Liver (tissue), 9 donors: Measurements from ENCODE around the gene PARP12. TPM values are rescaled to one million over a fixed set of nuclear protein-coding genes. Genes with fewer than 3 reads are reported as not detected.

Source experiments
- DNase-seq: peaks from one replicate; pipeline ENCODE4 v3.0.0-alpha.2; 2017; ENCODE audit warnings: low spot score
- H3K27ac ChIP-seq, 2 donors: one replicate each; pipeline ENCODE4 v1.7.0; 2013; ENCODE audit warnings: inconsistent platforms in 2 of 2, low read length in 2 of 2, control low read depth in 1 of 2, low read depth in 1 of 2, mild to moderate bottlenecking in 1 of 2
- H3K27me3 ChIP-seq, 4 donors: one replicate each; pipeline versions ENCODE4 v1.6.1 to v1.7.0; 2013; ENCODE audit warnings: low read length in 3 of 4, inconsistent platforms in 1 of 4, mild to moderate bottlenecking in 1 of 4, moderate library complexity in 1 of 4; ENCODE audit not compliant: control insufficient read depth in 4 of 4, insufficient read depth in 4 of 4
- H3K36me3 ChIP-seq, 4 donors: one replicate each; pipeline versions ENCODE4 v1.6.1 to v1.7.0; 2013; ENCODE audit warnings: low read length in 3 of 4, mild to moderate bottlenecking in 3 of 4, low read depth in 1 of 4, moderate library complexity in 1 of 4; ENCODE audit not compliant: control insufficient read depth in 4 of 4, insufficient read depth in 3 of 4
- H3K4me1 ChIP-seq, 4 donors: one replicate each; pipeline versions ENCODE4 v1.6.1 to v1.7.0; 2013; ENCODE audit warnings: low read length in 3 of 4, mild to moderate bottlenecking in 3 of 4, moderate library complexity in 1 of 4; ENCODE audit not compliant: control insufficient read depth in 4 of 4, insufficient read depth in 4 of 4
- H3K4me3 ChIP-seq, 3 donors: one replicate each; pipeline versions ENCODE4 v1.6.1 to v1.7.0; 2013; ENCODE audit warnings: low read length in 3 of 3, control low read depth in 1 of 3, low read depth in 1 of 3, mild to moderate bottlenecking in 1 of 3
- H3K9ac ChIP-seq, 2 donors: one replicate each; pipeline ENCODE4 v1.7.0; 2013; ENCODE audit warnings: low read length in 2 of 2, mild to moderate bottlenecking in 2 of 2, moderate library complexity in 2 of 2, control low read depth in 1 of 2, low read depth in 1 of 2
- H3K9me3 ChIP-seq, 4 donors: one replicate each; pipeline versions ENCODE4 v1.6.1 to v1.7.0; 2013; ENCODE audit warnings: low read length in 3 of 4; ENCODE audit not compliant: control insufficient read depth in 4 of 4
- ATF3 ChIP-seq: IDR thresholded peaks from 2 replicates; pipeline ENCODE4 v1.6.1; 2016; ENCODE audit warnings: antibody characterized with exemption
- FOXA1 ChIP-seq: IDR thresholded peaks from 2 replicates; pipeline ENCODE4 v1.6.1; 2016; ENCODE audit warnings: antibody characterized with exemption
- FOXA2 ChIP-seq: IDR thresholded peaks from 2 replicates; pipeline ENCODE4 v1.6.1; 2016; ENCODE audit warnings: antibody characterized with exemption
- GABPA ChIP-seq, 2 donors: IDR thresholded peaks in 1 of 2; conservative IDR thresholded peaks in 1 of 2; 2 replicates each; pipeline ENCODE4 v1.6.1; 2016; ENCODE audit warnings: antibody characterized with exemption in 2 of 2, mild to moderate bottlenecking in 1 of 2, moderate library complexity in 1 of 2
- HNF4A ChIP-seq, 2 donors: conservative IDR thresholded peaks; 2 replicates each; pipeline ENCODE4 v1.6.1; 2016; ENCODE audit warnings: antibody characterized with exemption in 2 of 2, mild to moderate bottlenecking in 2 of 2
- SP1 ChIP-seq: IDR thresholded peaks from 2 replicates; pipeline ENCODE4 v1.6.1; 2018; ENCODE audit warnings: antibody characterized with exemption, mild to moderate bottlenecking
- TAF1 ChIP-seq: conservative IDR thresholded peaks from 2 replicates; pipeline ENCODE4 v1.6.1; 2016; ENCODE audit warnings: antibody characterized with exemption, mild to moderate bottlenecking
- YY1 ChIP-seq: IDR thresholded peaks from 2 replicates; pipeline ENCODE4 v1.6.1; 2016; ENCODE audit warnings: antibody characterized with exemption, mild to moderate bottlenecking
- WGBS: extraction: QIAGEN DNeasy Blood & Tissue Kit; methylation state at CpG from one replicate; pipeline ENCODE4 v1.1.7; 2013; 5-methylcytosine and 5-hydroxymethylcytosine counted together
- polyA plus RNA-seq, 2 donors: library from polyadenylated mRNA; stranded (reverse) in 1 of 2; unstranded in 1 of 2; fragments of 200-250 nt in 1 of 2; fragments of >200 nt in 1 of 2; fragmentation: Nextera tagmentation in 1 of 2; extraction: Ambion mirVana in 1 of 2; gene quantifications; one replicate each; pipeline versions ENCODE4 v1.2.1 to v1.2.3, GENCODE V29; 2013 to 2015
- total RNA-seq, 2 donors: library from RNA; depleted of rRNA; stranded (reverse); fragments of >200 nt; gene quantifications; one replicate each; pipeline ENCODE4 v1.2.3, GENCODE V29; 2014
- TF ChIP-seq, protein P1 (sequence below): fragments of 150-350 bp; IDR thresholded peaks from 2 replicates; pipeline ENCODE4 v1.5.1; 2017; ENCODE audit warnings: improper control_type of control experiment, low read depth, low read length; ENCODE audit not compliant: missing input control
- TF ChIP-seq, protein P2 (sequence below): IDR thresholded peaks from 2 replicates; pipeline ENCODE4 v1.6.1; 2016; ENCODE audit warnings: antibody characterized with exemption
- TF ChIP-seq, protein P3 (sequence below): IDR thresholded peaks from 2 replicates; pipeline ENCODE4 v1.6.1; 2016; ENCODE audit warnings: antibody characterized with exemption, mild to moderate bottlenecking
- TF ChIP-seq, protein P4 (sequence below): IDR thresholded peaks from 2 replicates; pipeline ENCODE4 v1.6.1; 2016; ENCODE audit warnings: antibody characterized with exemption
- donor health status: healthy.
- donor health status: healthy.
- donor health status: healthy.
- donor health status: healthy.
- donor health status: healthy.

PARP12 gene
- total and polyA plus RNA-seq, 4 donors: 13.3 to 32.7 (median 19.8) TPM

GRCh38 chr7:139989366-139990141 lies 73.2 kb downstream of the PARP12 start:
- H3K27me3 ChIP-seq: no peaks in the 10 kb centered on the region
- no peaks in the 10 kb centered on the region for H3K9me3 ChIP-seq
- H3K27ac ChIP-seq: no peak overlapping the region
- no peak for DNase-seq
- no peaks in the 10 kb centered on the region for H3K36me3 ChIP-seq
- no peaks in the 10 kb centered on the region for H3K4me1 ChIP-seq
- H3K9ac ChIP-seq: no peak overlapping the region
- 85% methylated on average over 12 of the region's 12 CpGs for WGBS
- no peak overlapping the region for H3K4me3 ChIP-seq
- TF ChIP-seq, protein P1, sequence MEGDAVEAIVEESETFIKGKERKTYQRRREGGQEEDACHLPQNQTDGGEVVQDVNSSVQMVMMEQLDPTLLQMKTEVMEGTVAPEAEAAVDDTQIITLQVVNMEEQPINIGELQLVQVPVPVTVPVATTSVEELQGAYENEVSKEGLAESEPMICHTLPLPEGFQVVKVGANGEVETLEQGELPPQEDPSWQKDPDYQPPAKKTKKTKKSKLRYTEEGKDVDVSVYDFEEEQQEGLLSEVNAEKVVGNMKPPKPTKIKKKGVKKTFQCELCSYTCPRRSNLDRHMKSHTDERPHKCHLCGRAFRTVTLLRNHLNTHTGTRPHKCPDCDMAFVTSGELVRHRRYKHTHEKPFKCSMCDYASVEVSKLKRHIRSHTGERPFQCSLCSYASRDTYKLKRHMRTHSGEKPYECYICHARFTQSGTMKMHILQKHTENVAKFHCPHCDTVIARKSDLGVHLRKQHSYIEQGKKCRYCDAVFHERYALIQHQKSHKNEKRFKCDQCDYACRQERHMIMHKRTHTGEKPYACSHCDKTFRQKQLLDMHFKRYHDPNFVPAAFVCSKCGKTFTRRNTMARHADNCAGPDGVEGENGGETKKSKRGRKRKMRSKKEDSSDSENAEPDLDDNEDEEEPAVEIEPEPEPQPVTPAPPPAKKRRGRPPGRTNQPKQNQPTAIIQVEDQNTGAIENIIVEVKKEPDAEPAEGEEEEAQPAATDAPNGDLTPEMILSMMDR: no peak
- TF ChIP-seq, protein P2, sequence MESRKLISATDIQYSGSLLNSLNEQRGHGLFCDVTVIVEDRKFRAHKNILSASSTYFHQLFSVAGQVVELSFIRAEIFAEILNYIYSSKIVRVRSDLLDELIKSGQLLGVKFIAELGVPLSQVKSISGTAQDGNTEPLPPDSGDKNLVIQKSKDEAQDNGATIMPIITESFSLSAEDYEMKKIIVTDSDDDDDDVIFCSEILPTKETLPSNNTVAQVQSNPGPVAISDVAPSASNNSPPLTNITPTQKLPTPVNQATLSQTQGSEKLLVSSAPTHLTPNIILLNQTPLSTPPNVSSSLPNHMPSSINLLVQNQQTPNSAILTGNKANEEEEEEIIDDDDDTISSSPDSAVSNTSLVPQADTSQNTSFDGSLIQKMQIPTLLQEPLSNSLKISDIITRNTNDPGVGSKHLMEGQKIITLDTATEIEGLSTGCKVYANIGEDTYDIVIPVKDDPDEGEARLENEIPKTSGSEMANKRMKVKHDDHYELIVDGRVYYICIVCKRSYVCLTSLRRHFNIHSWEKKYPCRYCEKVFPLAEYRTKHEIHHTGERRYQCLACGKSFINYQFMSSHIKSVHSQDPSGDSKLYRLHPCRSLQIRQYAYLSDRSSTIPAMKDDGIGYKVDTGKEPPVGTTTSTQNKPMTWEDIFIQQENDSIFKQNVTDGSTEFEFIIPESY: no peak
- TF ChIP-seq FOXA1 (no peak), ATF3 (no peak), YY1 (no peak), TAF1 (no peak), SP1 (no peak), GABPA (IDR thresholded peaks at IDR 0.05 in 1 of 2, conservative IDR thresholded peaks at IDR 0.05 in 1 of 2) (no peak)
- TF ChIP-seq, protein P3, sequence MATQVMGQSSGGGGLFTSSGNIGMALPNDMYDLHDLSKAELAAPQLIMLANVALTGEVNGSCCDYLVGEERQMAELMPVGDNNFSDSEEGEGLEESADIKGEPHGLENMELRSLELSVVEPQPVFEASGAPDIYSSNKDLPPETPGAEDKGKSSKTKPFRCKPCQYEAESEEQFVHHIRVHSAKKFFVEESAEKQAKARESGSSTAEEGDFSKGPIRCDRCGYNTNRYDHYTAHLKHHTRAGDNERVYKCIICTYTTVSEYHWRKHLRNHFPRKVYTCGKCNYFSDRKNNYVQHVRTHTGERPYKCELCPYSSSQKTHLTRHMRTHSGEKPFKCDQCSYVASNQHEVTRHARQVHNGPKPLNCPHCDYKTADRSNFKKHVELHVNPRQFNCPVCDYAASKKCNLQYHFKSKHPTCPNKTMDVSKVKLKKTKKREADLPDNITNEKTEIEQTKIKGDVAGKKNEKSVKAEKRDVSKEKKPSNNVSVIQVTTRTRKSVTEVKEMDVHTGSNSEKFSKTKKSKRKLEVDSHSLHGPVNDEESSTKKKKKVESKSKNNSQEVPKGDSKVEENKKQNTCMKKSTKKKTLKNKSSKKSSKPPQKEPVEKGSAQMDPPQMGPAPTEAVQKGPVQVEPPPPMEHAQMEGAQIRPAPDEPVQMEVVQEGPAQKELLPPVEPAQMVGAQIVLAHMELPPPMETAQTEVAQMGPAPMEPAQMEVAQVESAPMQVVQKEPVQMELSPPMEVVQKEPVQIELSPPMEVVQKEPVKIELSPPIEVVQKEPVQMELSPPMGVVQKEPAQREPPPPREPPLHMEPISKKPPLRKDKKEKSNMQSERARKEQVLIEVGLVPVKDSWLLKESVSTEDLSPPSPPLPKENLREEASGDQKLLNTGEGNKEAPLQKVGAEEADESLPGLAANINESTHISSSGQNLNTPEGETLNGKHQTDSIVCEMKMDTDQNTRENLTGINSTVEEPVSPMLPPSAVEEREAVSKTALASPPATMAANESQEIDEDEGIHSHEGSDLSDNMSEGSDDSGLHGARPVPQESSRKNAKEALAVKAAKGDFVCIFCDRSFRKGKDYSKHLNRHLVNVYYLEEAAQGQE: no peak

DNA sequence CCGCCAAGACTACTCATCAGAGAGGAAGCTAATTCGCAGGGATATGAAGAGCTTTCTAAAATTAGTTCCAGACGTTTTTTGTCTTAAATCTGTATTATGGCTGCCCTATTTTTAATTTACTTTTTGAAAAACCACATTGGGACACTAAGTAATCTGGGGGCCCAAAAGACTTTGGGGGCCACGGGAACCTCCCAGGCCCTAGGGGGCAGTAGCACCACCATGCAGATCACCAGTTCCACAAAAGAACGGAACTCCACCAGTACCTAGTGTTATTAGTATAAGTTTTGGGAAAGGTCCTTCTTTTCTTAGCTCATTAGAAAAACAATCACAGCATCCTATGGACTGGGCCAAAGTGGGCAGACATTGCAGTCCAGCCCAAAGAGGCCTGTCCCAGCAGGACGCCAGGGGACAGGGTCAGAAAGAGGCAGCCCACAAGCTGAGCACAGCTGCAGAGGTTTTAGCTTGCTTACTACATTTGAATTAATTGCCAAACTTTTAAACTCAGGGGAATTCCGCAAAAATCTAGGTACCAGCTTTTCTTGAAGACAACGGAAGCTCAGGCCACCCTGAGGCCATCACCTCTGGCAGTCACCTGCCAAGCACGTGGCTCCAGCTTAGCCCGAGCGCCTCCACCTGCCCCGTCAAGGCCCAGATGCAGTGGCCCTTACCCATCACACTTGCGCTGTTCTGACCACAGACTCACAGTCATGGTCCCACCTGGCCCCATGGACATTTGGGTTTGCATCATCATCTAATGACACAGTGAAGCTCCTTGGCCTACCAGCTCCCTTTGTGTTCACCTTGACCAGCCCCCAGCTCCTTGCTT lies 74.8 kb downstream of the PARP12 start:
- DNase-seq: no peak
- H3K27me3 ChIP-seq: no peaks in the 10 kb centered on the region
- TF ChIP-seq ATF3 (no peak), FOXA2 (no peak), HNF4A (conservative IDR thresholded peaks at IDR 0.05) (no peak)
- TF ChIP-seq, protein P4, sequence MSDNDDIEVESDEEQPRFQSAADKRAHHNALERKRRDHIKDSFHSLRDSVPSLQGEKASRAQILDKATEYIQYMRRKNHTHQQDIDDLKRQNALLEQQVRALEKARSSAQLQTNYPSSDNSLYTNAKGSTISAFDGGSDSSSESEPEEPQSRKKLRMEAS: no peak
- TF ChIP-seq, protein P1: no peak
- H3K9me3 ChIP-seq: no peaks in the 10 kb centered on the region
- H3K4me1 ChIP-seq: no peaks in the 10 kb centered on the region
- H3K4me3 ChIP-seq: no peak overlapping the region
- no peaks in the 10 kb centered on the region for H3K36me3 ChIP-seq
- WGBS: 89% methylated on average over 13 of the region's 13 CpGs
- no peak overlapping the region for H3K27ac ChIP-seq
- no peak overlapping the region for H3K9ac ChIP-seq
